ENCODE data around the gene VPS37B. TPM values are rescaled to one million over a fixed set of nuclear protein-coding genes. Genes with fewer than 3 reads are reported as not detected.

The VPS37B gene
- total RNA-seq, 1 experiment from 2014 or later, result 12.3 TPM

DNA sequence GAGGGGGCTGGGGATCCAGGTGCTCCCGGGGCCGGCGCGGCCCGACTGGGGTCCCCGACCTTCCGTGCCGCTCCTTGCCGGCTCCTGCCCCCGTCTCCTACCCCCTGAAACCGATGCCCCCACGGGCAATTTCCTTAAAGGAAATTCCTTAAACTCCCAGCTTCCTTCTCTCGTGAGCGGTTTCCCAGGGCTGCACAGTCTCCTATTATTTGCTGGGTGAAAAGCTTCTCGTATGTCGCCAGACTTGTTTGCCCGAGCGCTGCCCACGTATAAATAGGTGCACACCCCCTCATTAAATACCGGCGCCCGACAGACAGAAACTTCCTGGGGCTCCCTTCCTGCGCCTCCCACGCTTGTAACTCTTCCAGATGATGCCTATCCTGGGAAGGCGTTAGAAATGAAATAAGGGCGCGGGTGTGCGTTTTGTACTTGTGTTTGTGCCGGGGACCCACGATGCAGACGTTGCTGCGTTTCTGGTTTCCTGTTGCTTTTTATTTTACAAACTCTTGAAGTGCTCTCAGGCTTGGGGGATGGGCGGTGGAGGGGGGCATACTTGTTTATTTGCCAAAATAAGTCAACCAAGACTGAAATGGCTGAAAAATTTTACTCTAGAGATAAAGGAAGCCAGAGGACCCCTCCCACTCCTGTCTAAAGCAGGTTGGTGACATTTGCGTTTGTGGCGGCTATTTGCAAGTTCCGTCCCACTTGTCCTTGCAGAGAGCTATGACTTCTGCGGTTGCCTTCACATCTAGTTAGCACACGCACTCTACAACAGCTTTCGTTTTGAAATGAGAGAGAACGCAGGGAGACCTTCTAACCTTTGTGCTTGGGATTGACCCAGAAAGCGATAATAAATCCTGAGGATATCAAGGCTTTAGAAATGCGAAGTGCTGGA is 59.6 kb downstream of the VPS37B start:
- Histone ChIP-seq H3K27me3 (ENCODE audit: insufficient read depth, low read length) (peaks cover 10% of the 10 kb centered on the region), H4K91ac (ENCODE audit: insufficient read length, low read depth, low read length) (no peak overlapping the region), H3K79me1 (ENCODE audit: insufficient read depth, low read depth, low read length, poor library complexity, severe bottlenecking) (no peaks in the 10 kb centered on the region), H4K20me1 (ENCODE audit: control insufficient read depth, insufficient read depth, insufficient read length) (no peaks in the 10 kb centered on the region), H2BK5ac (ENCODE audit: insufficient read length, low read length) (no peak overlapping the region), H2BK20ac (ENCODE audit: low read depth, low read length, poor library complexity, severe bottlenecking) (no peak overlapping the region), H3K14ac (ENCODE audit: insufficient read depth, low read length) (no peak overlapping the region), H3K9ac (ENCODE audit: extremely low read depth, insufficient read length, low read length) (no peak overlapping the region), H2BK120ac (ENCODE audit: low read depth, low read length, poor library complexity, severe bottlenecking) (no peak overlapping the region), H3K9me3 (ENCODE audit: control insufficient read depth, low read depth, low read length) (no peaks in the 10 kb centered on the region), H2AFZ (ENCODE audit: low read length) (no peak overlapping the region), H3K56ac (ENCODE audit: insufficient read length, low read depth, low read length) (no peak overlapping the region), H2AK5ac (ENCODE audit: insufficient read length, low read length) (no peak overlapping the region), H3K27ac (ENCODE audit: insufficient read length, low read depth, low read length) (no peak overlapping the region), H3K18ac (ENCODE audit: insufficient read length, low read depth, low read length) (no peak overlapping the region), H3K4me1 (ENCODE audit: insufficient read depth, low read length) (peaks cover 3% of the 10 kb centered on the region; the same call in 1 of the 2 replicates), H3K79me2 (ENCODE audit: insufficient read depth, low read length) (no peaks in the 10 kb centered on the region; the same call in 1 of the 2 replicates), H3T11ph (ENCODE audit: low read length) (no peak overlapping the region), H2BK12ac (ENCODE audit: insufficient read length, low read depth, low read length) (no peak overlapping the region), H3K23ac (ENCODE audit: insufficient read length, low read depth, low read length) (no peak overlapping the region), H3K4ac (ENCODE audit: low read depth, low read length) (no peak overlapping the region), H2BK15ac (ENCODE audit: low read depth, low read length) (no peak overlapping the region), H4K5ac (ENCODE audit: insufficient read length, low read depth, low read length) (no peak overlapping the region), H4K8ac (replicated peaks; ENCODE audit: insufficient read length, low read depth, low read length) (no peak overlapping the region), H3K23me2 (ENCODE audit: insufficient read length, low read depth, low read length, poor library complexity, severe bottlenecking) (peaks cover 8% of the 10 kb centered on the region), H3K4me2 (ENCODE audit: insufficient read depth, insufficient read length, low read length) (peak overlapping the region; percentile 86)
- WGBS (ENCODE audit: extremely low coverage, insufficient read length, low lambda C conversion rate), result no CpG with 5 or more reads among the region's 42 CpGs
- Mint-ChIP-seq H3K4me3 (peak overlapping the region; percentile 76 to 91), H3K4me1 (peaks cover 22 to 34% of the 10 kb centered on the region in 2 experiments), H3K27me3 (ENCODE audit: low read depth) (peaks cover 81% of the 10 kb centered on the region), H3K36me3 (ENCODE audit: insufficient read depth in 1 of 3, low read depth in 3 of 3) (peaks cover 0 to 4% (median 2%) of the 10 kb centered on the region in 3 experiments; a peak in 3 of 7 replicates), H3K27ac (no peak overlapping the region; a peak in 1 of 7 replicates), H3K9me3 (peaks cover 2 to 3% of the 10 kb centered on the region in 2 experiments; a peak in 1 of 5 replicates)
- DNase-seq, result peak; percentile 39
- TF ChIP-seq, protein P1, sequence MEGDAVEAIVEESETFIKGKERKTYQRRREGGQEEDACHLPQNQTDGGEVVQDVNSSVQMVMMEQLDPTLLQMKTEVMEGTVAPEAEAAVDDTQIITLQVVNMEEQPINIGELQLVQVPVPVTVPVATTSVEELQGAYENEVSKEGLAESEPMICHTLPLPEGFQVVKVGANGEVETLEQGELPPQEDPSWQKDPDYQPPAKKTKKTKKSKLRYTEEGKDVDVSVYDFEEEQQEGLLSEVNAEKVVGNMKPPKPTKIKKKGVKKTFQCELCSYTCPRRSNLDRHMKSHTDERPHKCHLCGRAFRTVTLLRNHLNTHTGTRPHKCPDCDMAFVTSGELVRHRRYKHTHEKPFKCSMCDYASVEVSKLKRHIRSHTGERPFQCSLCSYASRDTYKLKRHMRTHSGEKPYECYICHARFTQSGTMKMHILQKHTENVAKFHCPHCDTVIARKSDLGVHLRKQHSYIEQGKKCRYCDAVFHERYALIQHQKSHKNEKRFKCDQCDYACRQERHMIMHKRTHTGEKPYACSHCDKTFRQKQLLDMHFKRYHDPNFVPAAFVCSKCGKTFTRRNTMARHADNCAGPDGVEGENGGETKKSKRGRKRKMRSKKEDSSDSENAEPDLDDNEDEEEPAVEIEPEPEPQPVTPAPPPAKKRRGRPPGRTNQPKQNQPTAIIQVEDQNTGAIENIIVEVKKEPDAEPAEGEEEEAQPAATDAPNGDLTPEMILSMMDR (conservative IDR thresholded peaks at IDR 0.05), result no peak
